Measurements from ENCODE around the gene TBR1.

DNA sequence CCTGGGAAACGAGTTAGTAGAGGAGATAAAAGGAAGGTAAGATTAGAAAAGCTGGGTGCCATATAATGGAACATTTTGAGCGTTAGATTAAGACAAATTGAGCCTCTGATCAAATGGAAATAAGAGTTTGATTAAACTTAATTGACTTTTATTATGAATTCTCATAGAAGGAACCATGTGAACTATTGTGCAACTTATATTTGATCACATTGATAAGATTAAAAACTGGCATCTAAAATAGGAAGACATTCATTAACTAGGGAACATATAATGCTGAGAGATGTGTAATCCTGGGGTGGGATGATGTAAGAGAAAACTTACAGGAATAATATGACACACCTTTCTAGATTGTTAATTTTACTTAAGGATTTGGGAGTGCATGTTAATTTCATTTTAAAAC lies 22.5 kb downstream of the TBR1 start:
- no peak for TF ChIP-seq POLR2A (IDR thresholded peaks at IDR 0.05)
- TF ChIP-seq, protein P1, sequence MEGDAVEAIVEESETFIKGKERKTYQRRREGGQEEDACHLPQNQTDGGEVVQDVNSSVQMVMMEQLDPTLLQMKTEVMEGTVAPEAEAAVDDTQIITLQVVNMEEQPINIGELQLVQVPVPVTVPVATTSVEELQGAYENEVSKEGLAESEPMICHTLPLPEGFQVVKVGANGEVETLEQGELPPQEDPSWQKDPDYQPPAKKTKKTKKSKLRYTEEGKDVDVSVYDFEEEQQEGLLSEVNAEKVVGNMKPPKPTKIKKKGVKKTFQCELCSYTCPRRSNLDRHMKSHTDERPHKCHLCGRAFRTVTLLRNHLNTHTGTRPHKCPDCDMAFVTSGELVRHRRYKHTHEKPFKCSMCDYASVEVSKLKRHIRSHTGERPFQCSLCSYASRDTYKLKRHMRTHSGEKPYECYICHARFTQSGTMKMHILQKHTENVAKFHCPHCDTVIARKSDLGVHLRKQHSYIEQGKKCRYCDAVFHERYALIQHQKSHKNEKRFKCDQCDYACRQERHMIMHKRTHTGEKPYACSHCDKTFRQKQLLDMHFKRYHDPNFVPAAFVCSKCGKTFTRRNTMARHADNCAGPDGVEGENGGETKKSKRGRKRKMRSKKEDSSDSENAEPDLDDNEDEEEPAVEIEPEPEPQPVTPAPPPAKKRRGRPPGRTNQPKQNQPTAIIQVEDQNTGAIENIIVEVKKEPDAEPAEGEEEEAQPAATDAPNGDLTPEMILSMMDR (IDR thresholded peaks at IDR 0.05) = no peak

Data from adrenal gland (tissue), 5 donors.